ENCODE measurements around the gene NET1.

The NET1 gene

DNA sequence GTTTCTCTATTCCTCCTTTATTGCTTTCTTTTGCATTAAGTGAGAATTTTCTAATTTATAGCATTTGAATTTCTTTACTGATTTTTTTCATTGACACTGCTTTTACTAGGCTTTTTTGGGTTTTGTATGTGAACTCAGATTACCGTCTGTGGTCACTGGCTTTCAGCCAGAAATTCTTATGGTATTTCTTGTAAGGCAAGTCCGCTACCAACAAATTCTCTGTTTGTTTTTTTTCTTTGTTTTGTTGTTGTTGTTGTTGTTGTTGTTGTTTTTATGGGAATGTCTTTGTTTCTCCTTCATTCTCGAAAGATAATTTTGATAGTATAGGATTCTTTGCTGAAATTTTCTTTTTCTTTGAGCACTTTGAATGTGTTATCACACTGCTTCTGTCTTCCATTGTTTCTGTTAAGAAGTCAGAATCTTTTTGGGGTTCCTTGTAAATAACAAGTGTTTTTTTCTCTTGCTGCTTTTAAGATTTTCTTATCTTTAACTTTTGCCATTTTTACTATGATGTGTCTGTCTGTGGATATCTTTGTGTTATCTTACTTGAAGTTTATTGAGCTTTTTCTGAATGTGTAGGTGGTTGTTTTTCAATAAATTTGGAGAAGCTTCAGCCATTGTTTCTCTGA is 7.2 kb downstream of the NET1 start:
- Histone ChIP-seq H3K79me2 (ENCODE audit: insufficient read depth, low read depth) (peaks cover 100% of the 10 kb centered on the region), H3K36me3 (ENCODE audit: insufficient read depth) (no peaks in the 10 kb centered on the region), H3K27me3 (ENCODE audit: insufficient read depth, low read depth) (no peaks in the 10 kb centered on the region), H3K4me3 (IDR thresholded peaks at IDR 0.05; ENCODE audit: insufficient read depth, low read depth, low read length) (no peak overlapping the region), H4K20me1 (ENCODE audit: insufficient read depth) (peaks cover 14% of the 10 kb centered on the region), H2AFZ (ENCODE audit: low read depth) (no peak overlapping the region), H3K4me2 (peak overlapping the region; percentile 75), H3K27ac (peak overlapping the region; percentile 38; the same call in 1 of the 2 replicates), H3K9ac (no peak overlapping the region), H3K4me1 (ENCODE audit: low read depth, poor library complexity, severe bottlenecking) (peaks cover 32% of the 10 kb centered on the region)
- TF ChIP-seq, protein P1, sequence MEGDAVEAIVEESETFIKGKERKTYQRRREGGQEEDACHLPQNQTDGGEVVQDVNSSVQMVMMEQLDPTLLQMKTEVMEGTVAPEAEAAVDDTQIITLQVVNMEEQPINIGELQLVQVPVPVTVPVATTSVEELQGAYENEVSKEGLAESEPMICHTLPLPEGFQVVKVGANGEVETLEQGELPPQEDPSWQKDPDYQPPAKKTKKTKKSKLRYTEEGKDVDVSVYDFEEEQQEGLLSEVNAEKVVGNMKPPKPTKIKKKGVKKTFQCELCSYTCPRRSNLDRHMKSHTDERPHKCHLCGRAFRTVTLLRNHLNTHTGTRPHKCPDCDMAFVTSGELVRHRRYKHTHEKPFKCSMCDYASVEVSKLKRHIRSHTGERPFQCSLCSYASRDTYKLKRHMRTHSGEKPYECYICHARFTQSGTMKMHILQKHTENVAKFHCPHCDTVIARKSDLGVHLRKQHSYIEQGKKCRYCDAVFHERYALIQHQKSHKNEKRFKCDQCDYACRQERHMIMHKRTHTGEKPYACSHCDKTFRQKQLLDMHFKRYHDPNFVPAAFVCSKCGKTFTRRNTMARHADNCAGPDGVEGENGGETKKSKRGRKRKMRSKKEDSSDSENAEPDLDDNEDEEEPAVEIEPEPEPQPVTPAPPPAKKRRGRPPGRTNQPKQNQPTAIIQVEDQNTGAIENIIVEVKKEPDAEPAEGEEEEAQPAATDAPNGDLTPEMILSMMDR (conservative IDR thresholded peaks at IDR 0.05; ENCODE audit: low read depth, low read length): no peak

DNA sequence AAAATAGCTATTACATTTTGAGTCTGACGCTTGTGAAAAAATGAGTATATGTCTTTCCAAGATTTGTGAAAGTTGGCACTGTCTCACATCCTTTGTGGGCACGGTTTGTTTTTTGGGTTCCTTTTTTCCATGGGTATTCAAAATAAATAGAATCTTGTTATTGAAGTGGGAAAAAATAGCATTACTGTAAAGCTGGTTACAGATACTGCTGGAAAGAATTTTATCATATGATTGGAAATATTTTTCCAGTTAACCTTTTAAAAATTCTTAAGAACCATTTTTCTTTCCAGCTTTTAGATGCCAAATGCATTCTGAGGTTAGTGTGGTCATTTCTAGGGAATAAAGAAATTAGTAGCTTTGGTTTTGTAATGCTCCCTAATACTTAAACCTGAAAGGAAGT is 11.4 kb downstream of the NET1 start:
- H3K27ac ChIP-seq: no peak overlapping the region
- H3K9ac ChIP-seq: no peak overlapping the region

DNA sequence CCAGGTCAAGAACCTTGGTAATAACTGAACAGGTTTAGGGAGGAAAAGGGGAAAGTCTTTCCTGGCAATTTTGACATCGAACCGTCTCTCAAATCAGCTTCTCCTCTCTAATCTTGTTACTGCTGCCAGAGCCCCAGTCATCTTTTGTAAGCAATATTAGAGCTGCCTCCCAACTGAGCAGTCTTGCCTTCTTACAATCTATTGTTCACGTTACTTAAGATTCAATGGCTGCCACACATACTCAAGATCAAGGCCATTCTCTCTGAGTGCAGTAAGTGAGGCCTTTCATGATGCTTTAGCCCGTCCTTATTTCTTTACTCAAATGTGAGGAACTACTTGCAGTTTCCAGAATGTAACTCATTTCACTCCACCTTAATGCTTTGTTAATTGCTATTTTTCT is 12.4 kb downstream of the NET1 start:
- H2AFZ ChIP-seq (ENCODE audit: low read depth): no peak overlapping the region

More for the DNA sequence above, 11.4 kb downstream of the NET1 start:
- Histone ChIP-seq H3K4me1 (ENCODE audit: low read depth, poor library complexity, severe bottlenecking) (peaks cover 20% of the 10 kb centered on the region), H3K4me3 (IDR thresholded peaks at IDR 0.05; ENCODE audit: insufficient read depth, low read depth, low read length) (no peak overlapping the region), H3K4me2 (no peak overlapping the region), H3K79me2 (ENCODE audit: insufficient read depth, low read depth) (peaks cover 83% of the 10 kb centered on the region), H3K36me3 (ENCODE audit: insufficient read depth) (no peaks in the 10 kb centered on the region), H4K20me1 (ENCODE audit: insufficient read depth) (peaks cover 16% of the 10 kb centered on the region), H3K27me3 (ENCODE audit: insufficient read depth, low read depth) (no peaks in the 10 kb centered on the region), H2AFZ (ENCODE audit: low read depth) (no peak overlapping the region)
- TF ChIP-seq, protein P1 (conservative IDR thresholded peaks at IDR 0.05; ENCODE audit: low read depth, low read length): no peak

DNA sequence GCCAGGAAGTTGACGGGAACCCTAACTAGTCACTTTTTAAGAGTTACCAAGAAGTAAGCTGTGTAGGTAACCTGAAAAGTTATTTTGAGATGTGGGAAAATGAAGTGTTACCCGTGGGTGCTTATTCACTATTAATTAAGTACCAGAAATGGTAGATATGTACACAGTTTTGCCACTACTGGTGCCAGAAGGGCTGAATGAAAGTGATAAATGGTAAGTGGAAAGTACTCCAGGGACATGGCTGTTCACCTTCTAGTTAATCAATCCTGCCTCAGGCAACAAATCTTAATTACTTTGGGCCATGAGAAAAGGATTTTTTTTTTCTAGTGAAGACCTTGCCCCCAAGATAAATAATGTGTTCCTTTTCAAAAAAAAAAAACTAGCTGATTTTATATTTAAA is 15.8 kb downstream of the NET1 start:
- Histone ChIP-seq H2AFZ (ENCODE audit: low read depth) (no peak overlapping the region), H3K27me3 (ENCODE audit: insufficient read depth, low read depth) (no peaks in the 10 kb centered on the region), H3K27ac (no peak overlapping the region), H3K9ac (no peak overlapping the region), H3K79me2 (ENCODE audit: insufficient read depth, low read depth) (peaks cover 40% of the 10 kb centered on the region), H4K20me1 (ENCODE audit: insufficient read depth) (0 out of 2 replicates have a peak, but pooled peaks cover 5% of the 10 kb centered on the region), H3K36me3 (ENCODE audit: insufficient read depth) (peaks cover 6% of the 10 kb centered on the region; the same call in 1 of the 2 replicates), H3K4me3 (IDR thresholded peaks at IDR 0.05; ENCODE audit: insufficient read depth, low read depth, low read length) (no peak overlapping the region), H3K4me1 (ENCODE audit: low read depth, poor library complexity, severe bottlenecking) (peaks cover 10% of the 10 kb centered on the region), H3K4me2 (no peak overlapping the region)
- TF ChIP-seq, protein P1 (conservative IDR thresholded peaks at IDR 0.05; ENCODE audit: low read depth, low read length): no peak

More for the DNA sequence above, 12.4 kb downstream of the NET1 start:
- Histone ChIP-seq H3K4me2 (no peak overlapping the region), H3K27ac (no peak overlapping the region), H3K4me1 (ENCODE audit: low read depth, poor library complexity, severe bottlenecking) (peaks cover 10% of the 10 kb centered on the region), H4K20me1 (ENCODE audit: insufficient read depth) (peaks cover 9% of the 10 kb centered on the region; the same call in 1 of the 2 replicates), H3K27me3 (ENCODE audit: insufficient read depth, low read depth) (no peaks in the 10 kb centered on the region), H3K9ac (no peak overlapping the region), H3K4me3 (IDR thresholded peaks at IDR 0.05; ENCODE audit: insufficient read depth, low read depth, low read length) (no peak overlapping the region), H3K79me2 (ENCODE audit: insufficient read depth, low read depth) (peaks cover 73% of the 10 kb centered on the region), H3K36me3 (ENCODE audit: insufficient read depth) (peaks cover 6% of the 10 kb centered on the region; the same call in 1 of the 2 replicates)
- TF ChIP-seq, protein P1 (conservative IDR thresholded peaks at IDR 0.05; ENCODE audit: low read depth, low read length): no peak

Measured in KMS-11 (cell line).